GM06990 (cell line): Measurements from ENCODE around the gene DGKD.

ENCODE experiments used
- DNase-seq: peaks from one replicate; pipeline ENCODE4 v3.0.0-alpha.2; 2011; ENCODE audit not compliant: insufficient read length; ENCODE audit errors: extremely low read depth
- H3K27me3 ChIP-seq: replicated peaks from 2 replicates; pipeline ENCODE4 v1.6.0; 2011; ENCODE audit warnings: low read length; ENCODE audit not compliant: control insufficient read depth, insufficient read depth
- H3K36me3 ChIP-seq: 2 replicates; pipeline ENCODE4 v1.5.1; 2011; ENCODE audit warnings: low read length; ENCODE audit not compliant: control insufficient read depth, insufficient read depth
- H3K4me3 ChIP-seq: replicated peaks from 2 replicates; pipeline ENCODE4 v1.5.1; 2011; ENCODE audit warnings: low read depth, mild to moderate bottlenecking, control low read depth, low read length
- TF ChIP-seq, protein P1 (sequence below): IDR thresholded peaks from 2 replicates; pipeline ENCODE4 v1.5.1; 2011; ENCODE audit warnings: low read length, control low read depth, mild to moderate bottlenecking, inconsistent platforms; ENCODE audit not compliant: insufficient read depth, poor library complexity, severe bottlenecking

The DGKD gene

DNA sequence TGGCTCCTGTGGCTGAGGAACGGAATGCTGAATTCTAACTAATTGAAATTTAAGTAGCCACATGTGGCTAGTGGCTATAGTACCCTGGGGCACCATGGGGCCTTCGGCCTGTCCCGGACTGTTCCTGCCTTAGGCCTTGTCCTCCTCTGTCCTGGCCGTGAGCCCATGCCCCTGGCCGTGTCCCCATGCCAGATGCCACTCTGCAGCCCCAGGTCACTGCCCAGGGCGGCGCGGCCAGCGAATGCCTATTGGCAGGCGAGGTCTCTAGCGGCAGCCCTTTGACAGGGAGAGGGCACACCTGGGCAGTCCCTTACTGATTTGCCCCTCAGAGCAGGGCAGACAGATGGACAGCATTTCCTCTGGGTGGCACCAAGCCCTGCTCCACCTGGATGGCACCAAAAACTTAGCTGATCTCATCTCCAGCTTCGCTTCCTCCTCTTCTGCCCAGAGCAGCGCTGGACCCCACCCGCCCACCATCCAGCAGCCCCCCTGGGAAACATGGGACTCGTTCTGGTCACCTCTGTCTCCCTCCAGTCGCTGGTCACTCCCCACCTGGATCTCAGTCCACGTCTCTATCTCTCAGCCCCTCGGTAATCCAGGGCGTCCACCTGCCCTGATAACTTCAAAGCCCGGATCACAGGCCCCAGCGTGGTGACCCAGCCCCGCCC lies 1.1 kb upstream of the DGKD start:
- no peak for DNase-seq
- Histone ChIP-seq H3K4me3 (peak overlapping the region; percentile 58), H3K27me3 (no peaks in the 10 kb centered on the region), H3K36me3 (no peaks in the 10 kb centered on the region)
- TF ChIP-seq, protein P1, sequence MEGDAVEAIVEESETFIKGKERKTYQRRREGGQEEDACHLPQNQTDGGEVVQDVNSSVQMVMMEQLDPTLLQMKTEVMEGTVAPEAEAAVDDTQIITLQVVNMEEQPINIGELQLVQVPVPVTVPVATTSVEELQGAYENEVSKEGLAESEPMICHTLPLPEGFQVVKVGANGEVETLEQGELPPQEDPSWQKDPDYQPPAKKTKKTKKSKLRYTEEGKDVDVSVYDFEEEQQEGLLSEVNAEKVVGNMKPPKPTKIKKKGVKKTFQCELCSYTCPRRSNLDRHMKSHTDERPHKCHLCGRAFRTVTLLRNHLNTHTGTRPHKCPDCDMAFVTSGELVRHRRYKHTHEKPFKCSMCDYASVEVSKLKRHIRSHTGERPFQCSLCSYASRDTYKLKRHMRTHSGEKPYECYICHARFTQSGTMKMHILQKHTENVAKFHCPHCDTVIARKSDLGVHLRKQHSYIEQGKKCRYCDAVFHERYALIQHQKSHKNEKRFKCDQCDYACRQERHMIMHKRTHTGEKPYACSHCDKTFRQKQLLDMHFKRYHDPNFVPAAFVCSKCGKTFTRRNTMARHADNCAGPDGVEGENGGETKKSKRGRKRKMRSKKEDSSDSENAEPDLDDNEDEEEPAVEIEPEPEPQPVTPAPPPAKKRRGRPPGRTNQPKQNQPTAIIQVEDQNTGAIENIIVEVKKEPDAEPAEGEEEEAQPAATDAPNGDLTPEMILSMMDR: no peak

DNA sequence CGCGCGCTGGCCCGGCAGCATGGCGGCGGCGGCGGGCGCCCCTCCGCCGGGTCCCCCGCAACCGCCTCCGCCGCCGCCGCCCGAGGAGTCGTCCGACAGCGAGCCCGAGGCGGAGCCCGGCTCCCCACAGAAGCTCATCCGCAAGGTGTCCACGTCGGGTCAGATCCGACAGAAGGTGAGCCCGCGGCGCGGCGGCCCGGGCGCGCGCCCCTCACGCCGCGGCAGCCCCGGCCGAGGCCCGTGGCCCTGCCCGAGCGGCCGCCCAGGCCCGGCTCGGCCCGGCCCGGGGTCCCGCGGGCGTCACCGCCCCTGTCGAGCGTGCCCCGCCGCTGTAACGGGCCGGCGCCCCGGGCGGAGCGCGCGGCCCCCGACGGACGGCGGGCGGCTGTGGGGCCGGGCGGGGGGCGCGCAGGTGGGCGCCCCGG lies 218 bp downstream of the DGKD start:
- Histone ChIP-seq H3K4me3 (peak overlapping the region; percentile 89), H3K36me3 (no peaks in the 10 kb centered on the region)
- TF ChIP-seq, protein P1: no peak

GRCh38 chr2:233354971-233355574 lies 779 bp downstream of the DGKD start:
- H3K36me3 ChIP-seq: no peaks in the 10 kb centered on the region; the same call in 1 of the 2 replicates
- no peaks in the 10 kb centered on the region for H3K27me3 ChIP-seq
- TF ChIP-seq, protein P1: no peak
- DNase-seq: peak; percentile 40
- H3K4me3 ChIP-seq: peak overlapping the region; percentile 89

More for the DNA sequence above, 218 bp downstream of the DGKD start:
- no peak for DNase-seq
- no peaks in the 10 kb centered on the region for H3K27me3 ChIP-seq

GRCh38 chr2:233355916-233356315 lies 1.6 kb downstream of the DGKD start:
- Histone ChIP-seq H3K4me3 (peak overlapping the region; percentile 89), H3K27me3 (no peaks in the 10 kb centered on the region), H3K36me3 (no peaks in the 10 kb centered on the region; the same call in 1 of the 2 replicates)
- DNase-seq: no peak
- TF ChIP-seq, protein P1: no peak

- no peak for DNase-seq
- no peaks in the 10 kb centered on the region; the same call in 1 of the 2 replicates for H3K36me3 ChIP-seq
- TF ChIP-seq, protein P1: no peak
- no peaks in the 10 kb centered on the region for H3K27me3 ChIP-seq
- H3K4me3 ChIP-seq: peak overlapping the region; percentile 89
These were observed 2.4 kb downstream of the DGKD start for GRCh38 chr2:233356546-233357308.
